ENCODE results near the gene GNAL. TPM values are rescaled to one million over a fixed set of nuclear protein-coding genes. Genes with fewer than 3 reads are reported as not detected.

GNAL gene
- total RNA-seq, 1 experiment from 2014 or later = 24.0 TPM

DNA sequence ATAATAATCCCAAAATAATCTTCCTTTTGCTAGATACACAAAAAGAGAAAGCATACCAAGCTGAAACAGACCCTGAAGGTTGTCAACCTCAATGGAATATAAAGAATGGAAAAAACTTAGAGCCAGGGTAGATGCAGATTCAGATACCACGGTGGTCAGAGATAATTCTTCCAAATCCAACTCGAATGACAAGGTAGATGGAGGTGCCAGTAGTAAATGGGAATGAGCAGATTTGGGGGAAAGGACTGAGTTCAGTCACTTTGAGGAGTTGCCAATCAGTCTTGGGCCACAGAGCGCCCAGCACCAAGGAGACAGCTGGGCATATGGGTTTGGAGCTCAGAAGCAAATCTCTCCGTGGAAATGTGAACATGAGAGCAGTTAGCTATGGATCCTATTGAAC lies 158.7 kb downstream of the GNAL start:
- Histone ChIP-seq H3K4ac (ENCODE audit: low read depth, low read length) (no peak overlapping the region), H3K27ac (ENCODE audit: insufficient read length, low read depth, low read length) (no peak overlapping the region), H2BK20ac (ENCODE audit: low read depth, low read length, poor library complexity, severe bottlenecking) (no peak overlapping the region), H3K4me1 (ENCODE audit: insufficient read depth, low read length) (no peaks in the 10 kb centered on the region; the same call in 1 of the 2 replicates), H3K79me2 (ENCODE audit: insufficient read depth, low read length) (peaks cover 12% of the 10 kb centered on the region; the same call in 1 of the 2 replicates), H3K14ac (ENCODE audit: insufficient read depth, low read length) (no peak overlapping the region), H3K79me1 (ENCODE audit: insufficient read depth, low read depth, low read length, poor library complexity, severe bottlenecking) (no peaks in the 10 kb centered on the region), H4K91ac (ENCODE audit: insufficient read length, low read depth, low read length) (no peak overlapping the region), H3K9me3 (ENCODE audit: control insufficient read depth, low read depth, low read length) (no peaks in the 10 kb centered on the region), H4K5ac (ENCODE audit: insufficient read length, low read depth, low read length) (no peak overlapping the region), H3K4me2 (ENCODE audit: insufficient read depth, insufficient read length, low read length) (no peak overlapping the region), H3K27me3 (ENCODE audit: insufficient read depth, low read length) (no peaks in the 10 kb centered on the region), H3T11ph (ENCODE audit: low read length) (no peak overlapping the region), H2BK120ac (ENCODE audit: low read depth, low read length, poor library complexity, severe bottlenecking) (no peak overlapping the region), H3K23me2 (ENCODE audit: insufficient read length, low read depth, low read length, poor library complexity, severe bottlenecking) (peaks cover 10% of the 10 kb centered on the region), H3K56ac (ENCODE audit: insufficient read length, low read depth, low read length) (no peak overlapping the region), H3K9ac (ENCODE audit: extremely low read depth, insufficient read length, low read length) (no peak overlapping the region), H2AK5ac (ENCODE audit: insufficient read length, low read length) (no peak overlapping the region), H2BK5ac (ENCODE audit: insufficient read length, low read length) (no peak overlapping the region), H3K18ac (ENCODE audit: insufficient read length, low read depth, low read length) (no peak overlapping the region), H3K23ac (ENCODE audit: insufficient read length, low read depth, low read length) (no peak overlapping the region), H2BK15ac (ENCODE audit: low read depth, low read length) (no peak overlapping the region; the same call in 1 of the 2 replicates), H4K8ac (replicated peaks; ENCODE audit: insufficient read length, low read depth, low read length) (no peak overlapping the region), H4K20me1 (ENCODE audit: control insufficient read depth, insufficient read depth, insufficient read length) (no peaks in the 10 kb centered on the region), H2AFZ (ENCODE audit: low read length) (no peak overlapping the region), H2BK12ac (ENCODE audit: insufficient read length, low read depth, low read length) (no peak overlapping the region)
- WGBS (ENCODE audit: extremely low coverage, insufficient read length, low lambda C conversion rate) = no CpG with 5 or more reads among the region's 4 CpGs
- DNase-seq = no peak
- H3K4me3 Mint-ChIP-seq = no peak overlapping the region
- TF ChIP-seq, protein P1, sequence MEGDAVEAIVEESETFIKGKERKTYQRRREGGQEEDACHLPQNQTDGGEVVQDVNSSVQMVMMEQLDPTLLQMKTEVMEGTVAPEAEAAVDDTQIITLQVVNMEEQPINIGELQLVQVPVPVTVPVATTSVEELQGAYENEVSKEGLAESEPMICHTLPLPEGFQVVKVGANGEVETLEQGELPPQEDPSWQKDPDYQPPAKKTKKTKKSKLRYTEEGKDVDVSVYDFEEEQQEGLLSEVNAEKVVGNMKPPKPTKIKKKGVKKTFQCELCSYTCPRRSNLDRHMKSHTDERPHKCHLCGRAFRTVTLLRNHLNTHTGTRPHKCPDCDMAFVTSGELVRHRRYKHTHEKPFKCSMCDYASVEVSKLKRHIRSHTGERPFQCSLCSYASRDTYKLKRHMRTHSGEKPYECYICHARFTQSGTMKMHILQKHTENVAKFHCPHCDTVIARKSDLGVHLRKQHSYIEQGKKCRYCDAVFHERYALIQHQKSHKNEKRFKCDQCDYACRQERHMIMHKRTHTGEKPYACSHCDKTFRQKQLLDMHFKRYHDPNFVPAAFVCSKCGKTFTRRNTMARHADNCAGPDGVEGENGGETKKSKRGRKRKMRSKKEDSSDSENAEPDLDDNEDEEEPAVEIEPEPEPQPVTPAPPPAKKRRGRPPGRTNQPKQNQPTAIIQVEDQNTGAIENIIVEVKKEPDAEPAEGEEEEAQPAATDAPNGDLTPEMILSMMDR (conservative IDR thresholded peaks at IDR 0.05) = no peak
- no peak overlapping the region; a peak in 1 of 7 replicates for H3K27ac Mint-ChIP-seq
- peaks cover 16 to 21% of the 10 kb centered on the region in 2 experiments for H3K4me1 Mint-ChIP-seq
- H3K27me3 Mint-ChIP-seq (ENCODE audit: low read depth) = peaks cover 2% of the 10 kb centered on the region; the same call in 1 of the 2 replicates
- peaks cover 2 to 4% (median 2%) of the 10 kb centered on the region in 3 experiments; a peak in 3 of 7 replicates for H3K36me3 Mint-ChIP-seq (ENCODE audit: insufficient read depth in 1 of 3, low read depth in 3 of 3)
- H3K9me3 Mint-ChIP-seq = no peaks in the 10 kb centered on the region; a peak in 1 of 5 replicates
